DMS 273 (cell line): ENCODE data around the gene ZC3H13.

Source experiments
- DNase-seq: peaks from one replicate; lab custom pipeline; 2025; ENCODE audit not compliant: unreplicated experiment; lab: John Stamatoyannopoulos, UW

The ZC3H13 gene

GRCh38 chr13:45941261-45941660 is 111.3 kb downstream of the ZC3H13 start:
- peak; percentile 11 for DNase-seq

DNA sequence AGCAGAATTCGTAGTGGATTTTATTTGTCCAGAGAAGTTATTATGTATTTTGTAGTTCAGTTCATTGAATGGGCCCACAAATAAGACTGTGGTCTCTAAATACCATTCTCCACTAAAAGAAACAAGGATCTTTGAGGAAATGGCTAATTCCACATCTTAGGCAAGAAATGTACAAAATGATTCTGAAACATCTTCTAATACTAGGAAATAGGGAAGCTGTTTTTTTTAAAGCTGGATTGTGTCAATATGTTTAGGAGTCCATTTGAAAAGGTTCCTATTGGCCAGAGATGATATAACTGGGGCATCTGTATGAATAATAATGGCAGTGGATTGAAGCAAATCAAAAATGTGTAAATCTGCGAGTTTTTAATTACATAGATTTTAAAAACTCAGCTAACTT is 112.5 kb downstream of the ZC3H13 start:
- DNase-seq = no peak

- no peak for DNase-seq
These were observed 115.9 kb downstream of the ZC3H13 start for GRCh38 chr13:45936621-45937020.

GRCh38 chr13:45934283-45934682 is 118.3 kb downstream of the ZC3H13 start:
- no peak for DNase-seq

DNA sequence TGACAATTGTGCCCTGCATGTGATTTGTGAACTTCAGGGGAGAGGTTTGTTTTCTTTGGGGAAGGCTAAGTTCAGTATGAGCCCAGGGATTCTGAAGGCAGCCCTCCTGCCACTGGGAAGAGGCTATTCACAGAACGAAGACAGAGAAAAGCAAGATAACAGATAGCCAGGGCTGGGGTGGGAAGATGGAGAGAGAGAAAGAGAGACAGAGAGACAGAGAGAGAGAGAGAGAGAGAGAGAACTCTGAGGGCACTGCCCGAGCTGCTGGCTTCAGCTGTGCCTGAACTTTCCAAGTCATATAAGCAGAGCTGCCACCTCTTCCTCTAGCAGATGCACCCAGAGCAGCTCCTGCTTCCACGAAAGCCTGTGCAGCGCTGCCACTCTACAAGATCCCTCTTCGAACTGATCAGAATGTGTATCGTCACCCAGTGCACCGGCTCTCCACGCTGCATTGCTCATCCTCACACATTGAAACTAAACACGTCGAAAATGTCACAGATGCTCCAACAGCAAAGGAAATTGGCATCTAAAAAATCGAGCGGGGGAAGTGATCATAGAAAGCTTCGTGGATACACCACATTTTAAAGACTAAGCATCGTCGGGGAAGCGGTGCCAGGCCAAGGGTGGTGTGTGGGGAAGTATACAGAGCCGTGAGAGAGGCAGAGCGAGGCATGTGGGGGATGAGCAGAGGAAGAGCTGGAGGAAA is 119.2 kb downstream of the ZC3H13 start:
- no peak for DNase-seq

- no peak for DNase-seq
These were observed 119.9 kb downstream of the ZC3H13 start for GRCh38 chr13:45932676-45933075.

- no peak for DNase-seq
These were observed 120.4 kb downstream of the ZC3H13 start for GRCh38 chr13:45932172-45932571.

GRCh38 chr13:45931211-45931610 is 121.3 kb downstream of the ZC3H13 start:
- DNase-seq = no peak

GRCh38 chr13:45930177-45930576 is 122.4 kb downstream of the ZC3H13 start:
- DNase-seq = no peak

GRCh38 chr13:45928843-45929242 is 123.7 kb downstream of the ZC3H13 start:
- DNase-seq = peak; percentile 13

DNA sequence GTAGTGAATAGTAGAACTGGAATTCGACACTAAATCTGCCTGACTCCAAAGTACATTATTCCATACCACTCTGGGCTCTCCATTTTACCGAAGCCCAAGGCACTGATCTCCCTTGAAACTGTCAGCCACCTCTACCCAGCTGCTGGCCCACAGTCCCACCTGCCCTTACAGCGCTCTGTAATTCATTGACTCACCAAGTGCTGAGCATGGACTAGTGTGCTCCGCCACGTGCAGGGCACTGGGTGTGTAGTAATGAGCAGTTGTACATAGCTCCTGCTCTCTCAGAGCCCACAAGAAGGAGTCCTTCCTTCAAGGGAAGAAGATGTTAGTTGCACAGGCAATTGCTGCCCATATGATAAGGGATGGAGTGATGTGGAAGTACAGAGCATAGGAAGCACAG is 124.4 kb downstream of the ZC3H13 start:
- no peak for DNase-seq

DNA sequence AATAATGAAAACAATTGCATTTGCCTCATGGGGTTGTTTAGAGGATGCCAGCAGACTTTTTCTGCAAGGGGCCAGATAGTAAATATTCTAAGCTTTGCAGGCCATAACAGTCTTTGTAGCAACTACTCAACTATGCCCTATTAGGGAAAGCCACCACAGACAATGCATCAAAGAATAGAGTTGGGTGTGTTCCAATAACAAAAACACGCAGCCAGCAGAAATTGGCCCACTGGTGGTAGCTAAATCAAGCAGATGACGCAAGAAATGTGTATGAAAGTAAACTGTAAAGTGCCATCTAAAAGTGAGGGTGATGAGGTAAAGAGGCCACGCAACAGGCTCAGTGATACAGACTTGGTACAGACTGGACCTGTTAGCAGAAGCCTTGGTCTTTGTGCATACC is 125.8 kb downstream of the ZC3H13 start:
- no peak for DNase-seq

GRCh38 chr13:45925151-45925550 is 127.4 kb downstream of the ZC3H13 start:
- DNase-seq = no peak

DNA sequence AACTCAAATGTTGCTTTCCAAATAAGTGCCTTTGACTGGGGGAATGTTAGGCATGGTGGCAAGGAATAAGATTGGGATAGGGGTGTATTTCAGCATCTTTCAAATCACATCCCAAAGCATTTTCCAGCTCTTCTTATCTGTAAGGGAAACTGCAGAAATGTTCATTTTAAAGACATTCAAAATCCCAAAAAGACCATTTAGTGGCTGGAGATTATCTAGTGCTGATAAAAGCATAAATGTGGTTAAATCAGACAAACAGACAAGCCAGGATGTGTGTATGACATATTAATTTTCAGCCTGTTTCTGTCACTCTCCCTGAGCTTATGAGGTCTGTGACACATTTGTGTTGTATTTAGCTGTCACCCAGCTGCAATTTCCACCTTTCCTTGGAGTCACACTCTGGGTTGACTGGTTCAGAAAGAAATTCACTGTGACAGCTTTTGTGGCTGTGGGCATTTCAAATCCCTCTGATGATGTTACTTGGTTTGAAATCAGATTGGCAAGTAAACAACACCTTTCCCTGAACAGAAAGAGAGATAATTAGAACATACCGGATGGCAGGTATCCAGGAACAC is 131.3 kb downstream of the ZC3H13 start:
- no peak for DNase-seq

DNA sequence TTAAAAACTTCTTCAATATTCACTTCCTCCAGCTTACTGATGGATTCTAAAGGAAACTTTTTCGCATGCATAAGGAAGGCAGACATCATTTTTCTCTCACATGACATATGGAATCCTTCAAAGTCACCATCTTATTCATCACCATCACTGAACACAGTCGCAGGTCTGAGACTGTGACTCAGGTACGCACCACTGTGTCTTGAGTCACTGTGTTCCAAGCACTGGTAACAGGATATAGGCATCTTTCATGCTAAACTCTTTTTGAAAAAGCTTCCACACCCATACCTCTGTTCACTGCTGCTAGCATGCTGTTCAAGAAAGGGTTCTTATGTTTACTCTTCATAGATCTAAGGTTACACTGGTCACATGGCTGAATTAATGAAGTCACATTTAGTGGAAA is 133.9 kb downstream of the ZC3H13 start:
- no peak for DNase-seq

DNA sequence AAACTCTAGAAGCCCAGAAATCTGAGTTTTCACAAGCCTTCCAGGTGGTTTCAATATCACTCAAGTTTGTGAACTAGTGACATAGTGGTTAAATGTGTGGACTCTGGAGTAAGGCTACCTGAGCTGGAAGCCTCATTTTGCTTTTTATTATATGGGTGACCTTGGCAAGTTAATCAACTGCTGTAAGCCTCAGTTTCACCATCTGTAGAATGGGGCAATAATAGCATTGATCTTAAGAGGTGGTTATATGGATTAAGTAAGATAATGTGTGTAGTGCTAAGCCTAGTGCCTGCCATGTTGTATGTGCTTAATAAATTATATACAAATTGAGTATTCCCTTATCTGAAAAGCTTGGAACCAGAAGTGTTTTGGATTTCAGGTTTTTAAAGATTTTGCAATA is 135.5 kb downstream of the ZC3H13 start:
- no peak for DNase-seq

- DNase-seq = no peak
These were observed 136.7 kb downstream of the ZC3H13 start for GRCh38 chr13:45915686-45916439.

GRCh38 chr13:45909673-45910072 is 142.9 kb downstream of the ZC3H13 start:
- DNase-seq = peak; percentile 69

DNA sequence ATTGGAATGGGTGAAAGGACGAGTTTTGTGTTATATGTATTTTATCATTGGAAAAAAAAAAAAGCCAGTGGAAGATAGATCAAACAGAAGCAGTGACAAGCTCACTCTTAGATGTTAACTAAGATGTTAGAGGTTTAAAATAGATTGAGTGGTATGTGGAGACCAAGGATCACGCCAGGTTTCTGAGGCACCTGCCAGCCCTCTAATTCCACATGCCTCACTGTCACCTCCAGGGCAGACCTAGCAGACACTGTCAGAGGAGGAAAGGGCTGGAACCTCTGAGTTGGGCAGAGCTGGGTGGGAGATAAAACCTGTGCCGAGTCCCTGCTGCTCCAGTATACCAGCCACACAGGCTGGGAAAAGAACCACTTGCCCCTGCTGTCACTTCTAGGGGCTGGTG is 143.5 kb downstream of the ZC3H13 start:
- DNase-seq = no peak

GRCh38 chr13:45907503-45907902 is 145.0 kb downstream of the ZC3H13 start:
- no peak for DNase-seq
